ENCODE measurements around the gene ST8SIA3. TPM values are rescaled to one million over a fixed set of nuclear protein-coding genes. Genes with fewer than 3 reads are reported as not detected.

ST8SIA3 gene
- total and polyA plus RNA-seq, 2 donors (not counting 3 experiments of a cell fraction or from before 2014, with no cell fraction given), result not detected

- H3K27me3 ChIP-seq (ENCODE audit: control insufficient read depth in 2 of 2, insufficient read depth in 2 of 2, low read length in 2 of 2), result no peaks in the 10 kb centered on the region
- DNase-seq (ENCODE audit: low read depth, low spot score) (no peak), FAIRE-seq (no peak)
- H3K9me3 ChIP-seq (replicated peaks; ENCODE audit: control insufficient read depth, insufficient read depth, low read length), result no peaks in the 10 kb centered on the region
- H3K36me3 ChIP-seq (ENCODE audit: control insufficient read depth in 2 of 2, extremely low read depth in 1 of 2, insufficient read depth in 2 of 2, low read length in 2 of 2), result no peaks in the 10 kb centered on the region
- H3K4me2 ChIP-seq (ENCODE audit: insufficient read depth, low read length), result no peak overlapping the region
- TF ChIP-seq FOS (IDR thresholded peaks at IDR 0.05; ENCODE audit: borderline replicate concordance, insufficient read depth, low read length) (no peak), MYC (IDR thresholded peaks at IDR 0.05; ENCODE audit: low read depth, low read length) (no peak), MAX (IDR thresholded peaks at IDR 0.05; ENCODE audit: insufficient read depth, insufficient read length) (no peak), POLR2AphosphoS5 (IDR thresholded peaks at IDR 0.05; ENCODE audit: insufficient read depth, low read depth, low read length) (no peak), JUN (IDR thresholded peaks at IDR 0.05; ENCODE audit: borderline replicate concordance, insufficient read depth, insufficient read length, low read depth) (no peak)
- H2AFZ ChIP-seq (ENCODE audit: low read depth, low read length), result no peak overlapping the region
- no peaks in the 10 kb centered on the region for H4K20me1 ChIP-seq (replicated peaks; ENCODE audit: control insufficient read depth, extremely low read depth, insufficient read depth, low read length)
- dilution Hi-C loops (cut with MboI; ENCODE audit: extremely low pct_ligation_motif_present, low sequenced_read_pairs) (no loop called here), intact Hi-C loops (cut with micrococcal nuclease) (no loop called here)
- BruUV-seq (replicated peaks), result no TSS peak
- ChIA-PET POLR2A (no interaction called here), CTCF (no interaction called here)
- no peaks in the 10 kb centered on the region for H3K79me2 ChIP-seq (ENCODE audit: control insufficient read depth, insufficient read depth, low read length)
- H3K4me3 ChIP-seq (replicated peaks in 1 of 3; ENCODE audit: insufficient read depth in 1 of 3, low read depth in 1 of 3, low read length in 3 of 3), result no peak overlapping the region
- H3K4me1 ChIP-seq (ENCODE audit: control insufficient read depth, extremely low read depth, insufficient read depth, low read length), result no peaks in the 10 kb centered on the region
- H3K9me1 ChIP-seq (replicated peaks; ENCODE audit: control insufficient read depth, extremely low read depth, insufficient read depth, low read length), result no peaks in the 10 kb centered on the region
- H3K27ac ChIP-seq (ENCODE audit: insufficient read depth, low read depth, low read length), result no peak overlapping the region
- no peak overlapping the region for H3K9ac ChIP-seq (replicated peaks; ENCODE audit: extremely low read depth, insufficient read depth, low read length)
These were observed 20.1 kb downstream of the ST8SIA3 start for GRCh38 chr18:57372444-57372843.

DNA sequence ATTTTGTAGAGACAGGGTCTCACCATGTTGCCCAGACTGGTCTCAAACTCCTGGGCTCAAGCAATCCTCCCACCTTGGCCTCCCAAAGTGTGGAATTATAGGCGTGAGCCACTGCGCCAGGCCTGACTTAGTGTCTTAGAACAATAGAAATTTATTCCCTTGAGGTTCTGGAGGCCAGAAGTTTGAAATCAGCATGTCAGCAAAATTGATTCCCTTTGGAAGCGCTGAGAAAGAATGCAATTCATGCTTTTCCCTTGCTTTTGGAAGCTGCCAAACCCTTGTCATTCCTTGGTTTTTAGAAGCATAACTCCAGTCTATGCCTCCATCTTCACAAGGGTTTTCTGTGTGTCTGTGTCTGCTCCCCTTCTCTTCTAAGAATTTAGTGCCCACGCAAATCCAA lies 20.7 kb downstream of the ST8SIA3 start:
- ChIA-PET POLR2A (no interaction called here), CTCF (no interaction called here)
- H2AFZ ChIP-seq (ENCODE audit: low read depth, low read length), result no peak overlapping the region
- no peak for FAIRE-seq
- no TSS peak for BruUV-seq (replicated peaks)
- no peak for DNase-seq (ENCODE audit: low read depth, low spot score)
- no peaks in the 10 kb centered on the region for H3K9me1 ChIP-seq (replicated peaks; ENCODE audit: control insufficient read depth, extremely low read depth, insufficient read depth, low read length)
- H3K27ac ChIP-seq (ENCODE audit: insufficient read depth, low read depth, low read length), result no peak overlapping the region
- H3K4me1 ChIP-seq (ENCODE audit: control insufficient read depth, extremely low read depth, insufficient read depth, low read length), result no peaks in the 10 kb centered on the region
- H3K79me2 ChIP-seq (ENCODE audit: control insufficient read depth, insufficient read depth, low read length), result no peaks in the 10 kb centered on the region
- TF ChIP-seq EZH2 (IDR thresholded peaks at IDR 0.05; ENCODE audit: borderline replicate concordance, low read depth, low read length, severe bottlenecking) (no peak), GATA2 (IDR thresholded peaks at IDR 0.05; ENCODE audit: insufficient read depth, insufficient read length, low read depth, low read length) (no peak), CTCF (IDR thresholded peaks at IDR 0.05; ENCODE audit: extremely low read depth in 1 of 2, insufficient read depth in 1 of 2, low read depth in 1 of 2, low read length in 2 of 2) (no peak), POLR2A (IDR thresholded peaks at IDR 0.05; ENCODE audit: low read depth, low read length) (no peak), JUN (IDR thresholded peaks at IDR 0.05; ENCODE audit: borderline replicate concordance, insufficient read depth, insufficient read length, low read depth) (no peak), MYC (IDR thresholded peaks at IDR 0.05; ENCODE audit: low read depth, low read length) (no peak), POLR2AphosphoS5 (IDR thresholded peaks at IDR 0.05; ENCODE audit: insufficient read depth, low read depth, low read length) (no peak), FOS (IDR thresholded peaks at IDR 0.05; ENCODE audit: borderline replicate concordance, insufficient read depth, low read length) (no peak), MAX (IDR thresholded peaks at IDR 0.05; ENCODE audit: insufficient read depth, insufficient read length) (no peak)
- no peaks in the 10 kb centered on the region for H3K36me3 ChIP-seq (ENCODE audit: control insufficient read depth in 2 of 2, extremely low read depth in 1 of 2, insufficient read depth in 2 of 2, low read length in 2 of 2)
- H3K9ac ChIP-seq (replicated peaks; ENCODE audit: extremely low read depth, insufficient read depth, low read length), result no peak overlapping the region
- no peaks in the 10 kb centered on the region for H3K27me3 ChIP-seq (ENCODE audit: control insufficient read depth in 2 of 2, insufficient read depth in 2 of 2, low read length in 2 of 2)
- H3K4me3 ChIP-seq (replicated peaks in 1 of 3; ENCODE audit: insufficient read depth in 1 of 3, low read depth in 1 of 3, low read length in 3 of 3), result no peak overlapping the region
- no peak overlapping the region for H3K4me2 ChIP-seq (ENCODE audit: insufficient read depth, low read length)
- intact Hi-C loops (cut with micrococcal nuclease) (no loop called here), dilution Hi-C loops (cut with MboI; ENCODE audit: extremely low pct_ligation_motif_present, low sequenced_read_pairs) (no loop called here)
- no peaks in the 10 kb centered on the region for H4K20me1 ChIP-seq (replicated peaks; ENCODE audit: control insufficient read depth, extremely low read depth, insufficient read depth, low read length)
- no peaks in the 10 kb centered on the region for H3K9me3 ChIP-seq (replicated peaks; ENCODE audit: control insufficient read depth, insufficient read depth, low read length)
